ENCODE data around the gene ZNF366.

Gene ZNF366

DNA sequence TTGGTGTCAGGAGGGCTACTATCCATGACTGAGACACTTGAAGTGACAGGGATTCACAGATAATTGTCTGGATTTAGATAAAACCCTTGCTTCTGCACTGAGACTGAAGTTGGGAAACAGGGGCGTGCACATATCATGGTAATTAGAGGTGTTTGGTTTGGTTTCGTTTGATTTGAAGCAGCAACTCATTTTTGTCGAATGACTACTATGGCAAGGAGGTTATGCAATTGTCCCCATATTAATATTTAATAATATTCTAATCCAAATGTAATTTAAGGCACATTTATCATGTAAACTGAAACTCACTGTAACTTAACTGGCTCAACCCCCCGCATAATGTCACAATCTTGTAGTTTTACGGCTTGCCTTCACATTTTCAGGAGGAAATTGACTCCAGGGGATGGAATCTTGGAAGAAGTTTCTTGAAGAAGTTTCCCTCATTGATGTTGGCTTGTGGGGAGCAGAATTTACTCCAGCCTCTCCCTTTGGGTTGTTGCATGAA, 12.5 kb downstream of the ZNF366 start:
- no peak for DNase-seq (ENCODE audit: low spot score)

DNA sequence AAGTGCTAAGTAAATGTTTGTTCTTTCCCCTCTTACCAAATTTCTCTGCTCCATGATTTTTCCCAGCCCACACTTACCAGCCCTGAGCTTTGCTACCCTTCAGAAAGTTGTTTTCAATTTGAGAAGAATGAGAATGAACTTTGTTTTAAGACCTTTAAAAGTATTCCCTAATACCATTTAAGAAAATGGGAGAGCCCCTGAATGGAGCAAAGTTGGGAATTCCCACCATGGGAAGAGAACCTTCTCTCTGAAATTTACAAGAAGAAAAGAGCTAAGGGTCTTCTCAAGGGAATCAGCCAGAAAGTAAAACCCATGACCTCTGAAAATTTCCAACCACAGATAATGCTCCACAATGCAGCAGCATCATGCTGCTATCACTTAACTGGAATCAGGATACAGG, 17.7 kb downstream of the ZNF366 start:
- no peak for DNase-seq (ENCODE audit: low spot score)

DNA sequence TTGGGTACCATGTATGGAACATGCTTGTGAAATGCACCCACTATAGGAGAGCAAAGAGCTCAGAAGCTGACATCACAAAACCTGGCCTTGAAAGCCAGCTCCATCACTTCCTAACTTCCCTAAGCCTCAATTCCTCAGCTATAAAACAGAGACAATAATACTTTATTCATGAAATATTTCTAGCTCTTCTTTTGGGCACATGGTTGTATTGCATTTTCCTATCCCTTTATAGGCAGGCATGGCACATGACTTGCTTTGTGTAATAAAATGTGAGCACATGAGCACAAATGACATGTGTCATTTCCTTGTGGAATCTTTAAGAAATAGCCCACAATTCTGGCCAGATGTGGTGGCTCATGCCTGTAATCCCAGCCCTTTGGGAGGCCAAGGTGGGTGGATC, 18.5 kb downstream of the ZNF366 start:
- no peak for DNase-seq (ENCODE audit: low spot score)

DNA sequence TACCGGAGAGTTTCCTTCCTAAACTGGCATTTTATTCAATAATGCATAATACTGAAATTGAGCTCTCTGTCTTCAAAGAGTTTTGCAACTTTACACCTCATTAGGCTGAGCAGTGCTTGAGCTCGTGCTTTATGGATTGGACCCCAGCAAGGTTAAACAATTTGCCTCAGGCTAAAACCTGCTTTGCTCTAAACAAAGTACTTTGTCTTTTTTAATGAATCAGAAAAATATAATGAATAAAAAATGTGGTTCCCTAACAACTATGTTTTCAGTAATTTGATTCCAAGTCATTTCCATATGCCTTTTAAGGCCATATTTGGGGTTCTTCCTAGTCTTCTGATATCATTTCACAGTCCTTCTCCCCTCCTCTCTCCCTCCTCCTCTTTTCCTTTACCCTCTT, 20.0 kb downstream of the ZNF366 start:
- DNase-seq (ENCODE audit: low spot score), result no peak

DNA sequence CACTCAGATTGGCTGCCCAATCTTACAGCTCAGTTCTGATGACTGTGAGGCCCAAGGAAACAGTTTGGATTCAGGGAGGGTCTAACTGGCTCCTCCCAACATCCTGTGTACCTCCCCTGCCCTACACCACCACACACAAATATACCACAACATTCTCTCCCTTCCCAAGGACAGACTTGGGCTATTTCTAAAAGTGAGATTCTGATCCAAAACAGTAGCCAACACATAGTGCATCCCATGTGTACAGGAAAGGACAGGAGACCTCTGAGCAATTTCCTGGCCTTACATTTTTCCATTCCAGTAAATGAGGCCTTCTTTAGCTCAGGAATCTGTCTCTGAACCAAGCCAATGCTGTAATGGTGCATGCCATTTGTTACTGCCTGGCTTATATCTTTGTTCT, 20.8 kb downstream of the ZNF366 start:
- DNase-seq (ENCODE audit: low spot score), result no peak

DNA sequence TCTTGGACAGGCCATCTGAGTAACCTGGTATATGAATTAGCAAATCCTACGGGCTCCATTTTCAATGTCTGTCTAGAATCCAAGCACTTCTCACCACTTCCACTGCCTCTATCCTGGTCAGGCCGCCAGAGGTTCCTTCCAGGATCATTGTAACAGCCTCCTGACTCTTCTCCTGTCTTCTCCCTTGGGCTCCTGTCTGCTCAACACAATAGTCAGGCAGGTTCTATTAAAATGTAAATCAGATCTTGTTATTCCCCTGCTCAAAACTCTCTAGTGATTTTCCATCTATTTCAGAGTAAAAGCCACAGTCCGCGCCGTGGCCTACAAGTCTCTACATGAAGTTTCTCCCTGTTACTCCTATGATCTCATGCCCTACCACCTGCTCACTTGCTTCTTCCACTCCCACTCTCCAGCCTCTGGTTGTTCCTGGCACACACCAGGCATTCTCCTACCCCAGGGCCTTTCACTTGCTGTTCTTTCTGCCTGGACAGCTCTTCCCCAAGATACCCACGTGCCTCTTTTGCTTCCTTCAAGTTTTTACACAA, 21.7 kb downstream of the ZNF366 start:
- DNase-seq (ENCODE audit: low spot score), result no peak

DNA sequence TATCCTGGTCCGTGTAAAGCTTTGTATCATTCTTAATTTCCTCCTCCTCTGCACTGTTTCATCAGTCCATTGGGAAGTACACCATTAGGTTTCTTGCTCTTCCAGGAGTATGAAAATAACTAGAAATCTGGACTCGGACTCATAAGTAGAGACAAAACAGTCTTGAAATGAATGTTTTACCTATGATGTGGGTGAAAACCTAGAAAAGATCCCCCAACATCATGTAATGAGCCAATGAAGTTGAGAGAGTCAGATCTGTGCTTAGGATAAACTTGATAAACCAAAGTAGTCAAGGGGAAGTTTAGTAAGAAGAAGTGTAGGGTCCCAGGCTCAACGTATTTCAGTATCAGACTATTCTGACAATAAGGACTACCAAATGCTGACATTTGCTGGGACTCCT, 25.2 kb downstream of the ZNF366 start:
- DNase-seq (ENCODE audit: low spot score), result no peak

DNA sequence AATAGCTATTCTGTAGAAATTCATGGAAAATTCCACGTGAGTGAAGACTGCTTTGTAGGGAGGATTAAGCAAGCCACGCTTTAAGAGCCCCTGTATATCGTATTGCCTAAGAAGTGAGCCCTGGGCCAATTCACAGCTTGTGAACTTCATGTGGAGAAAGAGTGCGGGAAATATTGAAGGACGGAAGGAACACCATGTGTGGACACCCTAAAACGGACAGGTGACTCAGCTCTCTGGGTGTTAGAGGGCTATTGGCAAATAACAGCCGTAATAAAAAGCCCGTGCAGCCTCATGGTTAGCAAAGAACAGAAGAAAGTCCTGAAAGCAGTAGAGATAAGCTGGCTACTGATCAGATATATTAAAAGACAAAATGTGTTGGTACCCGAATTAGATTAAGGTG, 26.4 kb downstream of the ZNF366 start:
- DNase-seq (ENCODE audit: low spot score), result no peak

DNA sequence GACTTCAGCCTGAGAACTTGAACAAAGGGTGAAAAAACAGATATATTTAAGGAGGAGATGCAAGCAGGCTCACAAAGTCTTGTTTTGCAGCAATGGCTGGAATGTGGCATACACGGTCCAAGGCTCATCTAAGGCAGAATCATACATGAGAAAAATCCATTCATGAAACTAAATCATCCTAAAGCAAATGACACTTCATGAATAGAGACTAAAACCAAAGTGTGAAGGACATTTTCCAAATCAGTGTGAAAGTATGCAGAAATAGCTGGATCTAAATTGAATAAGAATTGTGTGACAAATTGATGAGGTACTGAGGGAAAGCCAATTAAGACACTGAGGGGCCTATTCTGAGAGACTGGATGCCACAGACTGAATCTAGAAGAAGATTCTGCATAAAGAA, 27.3 kb downstream of the ZNF366 start:
- no peak for DNase-seq (ENCODE audit: low spot score)

DNA sequence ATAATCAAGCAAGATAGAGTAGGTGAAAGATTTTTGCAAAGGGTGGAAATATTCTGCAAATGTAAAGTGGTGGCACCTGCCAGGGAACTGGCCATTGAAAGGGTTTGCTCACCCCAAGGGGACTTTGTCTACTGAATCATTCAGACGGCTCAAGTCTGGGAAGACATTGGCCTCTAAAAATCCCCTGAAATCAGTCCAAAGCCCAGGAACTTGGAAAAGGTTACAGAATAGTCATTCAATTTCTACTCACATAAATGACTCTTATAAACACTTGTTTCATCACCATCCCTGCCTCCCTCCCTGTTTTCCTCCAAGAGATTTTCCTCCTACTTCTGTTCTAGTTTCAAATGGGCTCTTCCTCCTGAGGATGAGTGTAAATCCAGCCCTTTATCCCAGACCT, 28.5 kb downstream of the ZNF366 start:
- no peak for DNase-seq (ENCODE audit: low spot score)

DNA sequence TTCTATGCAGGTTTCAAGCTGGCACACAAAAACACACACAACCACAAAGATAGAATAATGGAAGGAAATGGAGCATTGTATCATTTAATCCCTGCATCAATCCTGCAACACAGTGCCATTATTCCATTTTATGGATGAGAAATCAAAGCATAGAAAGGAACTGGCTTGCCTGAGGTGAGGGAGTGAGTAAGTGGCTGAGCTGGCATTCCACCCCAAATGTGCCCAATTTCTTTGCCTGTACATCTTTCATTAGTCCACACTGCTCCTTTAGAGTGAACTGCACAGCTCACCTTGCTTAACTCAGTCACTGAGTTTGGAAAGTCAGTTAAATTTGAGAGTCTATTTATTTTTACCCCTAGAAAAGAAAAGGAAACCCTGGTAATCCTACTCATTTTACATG, 28.9 kb downstream of the ZNF366 start:
- no peak for DNase-seq (ENCODE audit: low spot score)

DNA sequence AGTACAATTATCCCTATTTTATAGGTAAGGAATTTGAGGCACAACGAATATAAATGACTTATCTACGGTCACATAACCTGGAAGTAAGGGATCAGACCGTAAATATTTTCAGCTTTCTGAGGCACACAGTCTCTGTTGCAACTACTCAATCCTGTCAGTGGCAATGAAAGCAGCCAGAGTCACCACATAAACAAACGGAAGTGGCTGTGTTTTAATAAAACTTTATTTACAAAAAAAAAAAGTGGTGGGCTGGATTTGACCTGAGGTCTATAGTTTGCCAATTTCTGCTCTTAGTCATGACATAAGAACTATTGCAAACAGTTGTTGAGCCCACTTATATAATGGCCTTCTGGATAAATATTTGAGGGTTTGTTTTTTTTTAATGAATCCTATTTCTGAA, 29.6 kb downstream of the ZNF366 start:
- no peak for DNase-seq (ENCODE audit: low spot score)

DNA sequence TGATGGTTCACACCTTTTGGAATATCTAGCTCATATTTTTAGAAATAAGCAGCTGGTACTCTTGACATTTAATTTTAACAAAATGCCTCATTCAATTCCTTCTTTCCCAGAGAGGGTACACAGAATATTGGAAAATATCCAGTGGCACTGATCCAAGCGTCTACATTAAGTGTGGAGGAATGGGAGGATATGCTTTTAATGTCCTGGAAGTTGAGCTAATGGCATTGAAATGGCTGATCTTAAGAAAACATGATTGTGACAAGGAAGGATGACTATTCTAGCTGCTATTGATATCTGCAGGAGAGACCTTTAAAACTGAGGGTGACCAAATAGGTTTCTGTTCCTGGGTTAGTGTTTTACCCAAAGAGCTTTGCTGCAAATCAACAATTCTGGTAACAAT, 30.0 kb downstream of the ZNF366 start:
- DNase-seq (ENCODE audit: low spot score), result no peak

DNA sequence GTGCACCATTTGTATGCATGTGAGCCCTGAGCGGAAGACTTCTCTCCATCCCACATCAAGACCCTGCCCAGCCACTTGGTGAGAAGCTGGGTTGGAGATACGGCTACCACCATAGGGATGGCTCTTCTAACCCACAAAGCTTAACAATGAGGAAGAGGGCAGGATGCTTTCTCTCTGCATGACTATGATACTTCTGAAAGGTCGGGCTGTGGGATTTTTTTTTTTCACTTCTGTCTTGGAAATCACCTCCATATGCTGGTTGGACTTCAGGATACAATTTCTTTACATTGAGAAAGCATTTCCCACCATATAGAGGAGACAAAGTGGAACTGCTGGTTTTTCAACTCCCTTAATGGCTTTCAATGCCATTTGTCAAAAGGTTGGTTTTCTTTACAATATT, 30.5 kb downstream of the ZNF366 start:
- DNase-seq (ENCODE audit: low spot score), result no peak

DNA sequence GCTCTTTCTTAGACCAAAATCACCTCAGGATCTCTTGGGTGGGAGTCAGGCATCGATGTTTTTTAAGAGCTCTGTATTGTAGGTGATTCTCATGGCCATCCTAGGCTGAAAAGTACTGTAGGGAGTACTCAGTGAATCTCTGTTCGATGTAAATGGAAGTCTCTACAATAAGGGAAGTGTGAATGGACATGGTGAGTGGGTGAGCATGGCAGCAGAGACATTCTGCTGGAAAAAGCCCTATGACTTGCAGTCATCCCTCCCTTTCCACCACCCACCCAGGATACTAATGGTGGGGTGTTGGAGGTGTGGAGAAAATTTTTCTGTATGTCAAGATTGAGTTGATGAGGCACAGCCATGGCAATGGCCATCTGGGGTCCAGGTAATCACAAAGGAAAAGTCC, 30.9 kb downstream of the ZNF366 start:
- DNase-seq (ENCODE audit: low spot score), result no peak

DNA sequence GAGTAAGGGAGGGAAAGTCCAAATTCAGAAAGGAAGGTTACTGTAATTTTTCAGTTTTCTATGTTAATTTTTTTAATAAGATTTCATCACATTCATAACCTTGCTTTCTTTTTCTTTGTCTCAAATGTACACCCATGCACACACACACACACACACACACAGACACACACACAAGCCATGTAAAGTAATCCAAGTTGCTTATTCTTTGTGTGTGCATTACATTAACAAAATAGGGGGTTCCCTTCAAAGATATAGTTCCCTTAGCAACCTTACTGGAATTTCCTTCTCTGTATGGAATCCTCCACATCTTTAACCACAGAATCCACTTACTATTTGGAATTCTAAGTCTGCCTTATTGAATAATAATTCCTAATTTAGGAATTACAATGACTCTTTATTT, 32.7 kb downstream of the ZNF366 start:
- no peak for DNase-seq (ENCODE audit: low spot score)

DNA sequence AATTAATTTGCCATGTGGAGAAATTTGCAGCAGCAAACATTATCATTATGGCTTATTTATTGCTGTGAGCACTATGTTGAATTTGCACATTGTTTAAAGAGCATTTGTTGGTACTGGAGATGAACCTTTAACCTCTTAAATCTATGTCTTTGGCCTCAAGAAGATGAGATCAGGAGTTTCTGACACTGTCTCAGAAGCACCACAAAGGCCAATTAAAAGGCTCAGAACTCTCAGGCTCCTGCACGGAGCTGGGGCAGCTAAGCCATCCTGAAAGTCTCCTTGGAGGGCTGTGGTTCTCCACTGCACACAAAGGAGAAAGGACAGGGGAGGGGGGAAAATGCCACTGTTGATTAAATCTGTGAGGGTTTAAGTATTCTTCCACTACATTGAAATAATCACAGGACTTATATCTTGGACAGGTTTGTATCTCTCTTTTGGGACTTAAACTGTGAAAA, 33.1 kb downstream of the ZNF366 start:
- no peak for DNase-seq (ENCODE audit: low spot score)

DNA sequence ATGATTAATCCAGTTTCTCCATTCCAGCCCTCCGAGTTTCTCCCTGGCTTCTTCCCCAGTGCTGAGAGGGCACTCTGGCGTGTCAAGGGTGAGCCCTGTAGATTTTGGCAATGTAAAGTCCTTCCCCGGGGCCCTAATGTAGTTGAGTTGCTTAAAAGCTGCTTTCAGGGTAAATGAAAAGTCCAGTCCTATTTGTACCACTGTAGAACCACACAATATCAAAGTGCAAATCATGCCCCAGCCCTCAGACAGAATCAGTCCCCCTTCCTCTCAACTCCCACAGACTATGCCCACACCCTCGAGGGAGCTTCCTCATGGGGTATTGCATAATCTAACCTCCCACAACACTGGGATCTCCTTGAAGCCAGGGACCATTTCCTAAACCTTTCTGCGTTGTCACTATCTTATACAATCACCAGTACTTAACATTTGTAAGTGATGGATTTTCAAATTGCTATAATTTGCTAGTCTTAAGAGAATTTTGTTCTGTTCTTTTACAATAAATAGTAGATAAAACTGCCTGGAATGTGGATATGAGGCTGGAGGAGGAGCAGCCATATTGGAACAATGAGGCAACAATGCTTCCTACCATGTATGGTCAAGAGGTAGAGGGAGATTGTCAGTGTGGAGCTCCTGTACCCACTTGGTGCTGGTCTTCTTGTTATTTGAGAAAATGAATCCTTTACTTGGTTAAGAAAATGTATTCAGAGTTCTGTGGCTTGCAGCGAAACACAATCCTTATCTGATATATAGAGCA, 34.4 kb downstream of the ZNF366 start:
- no peak for DNase-seq (ENCODE audit: low spot score)

DNA sequence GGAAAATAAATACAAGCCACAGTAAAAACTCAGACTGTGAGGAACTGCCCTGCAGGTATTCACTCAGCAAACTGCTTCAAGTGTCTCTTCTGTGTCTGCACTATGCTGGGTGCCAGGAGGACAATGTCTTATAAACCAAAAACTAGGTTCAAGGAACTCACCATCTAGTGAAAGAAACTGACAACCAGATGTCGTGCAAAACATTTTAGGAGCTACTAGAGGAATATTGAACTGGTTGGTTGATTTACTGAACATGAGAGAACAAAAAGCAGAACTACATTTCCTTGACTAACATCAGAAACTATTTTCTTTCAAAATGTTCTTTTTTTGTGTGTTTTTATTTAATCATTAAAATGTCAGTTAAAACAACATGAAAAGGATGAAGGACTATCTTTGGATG, 35.2 kb downstream of the ZNF366 start:
- DNase-seq (ENCODE audit: low spot score), result no peak

DNA sequence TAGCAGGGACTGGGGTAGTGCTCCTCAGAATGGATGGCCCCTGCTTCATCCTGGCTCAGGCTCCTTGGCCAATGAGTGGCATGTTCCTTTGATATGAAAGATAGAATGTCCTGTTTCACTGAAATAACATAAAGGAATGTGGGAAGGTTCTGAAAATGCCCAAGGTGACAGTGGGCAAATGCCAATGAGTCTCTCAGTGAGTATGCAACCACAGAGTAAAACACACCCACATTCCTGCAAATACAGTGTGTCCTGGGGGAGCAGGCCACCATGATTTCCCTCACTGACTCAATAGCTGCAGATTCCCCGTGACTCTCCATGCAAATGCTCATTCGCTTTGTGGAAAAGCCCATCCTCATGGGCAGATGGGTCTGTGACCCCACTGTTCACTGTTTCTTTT, 36.4 kb downstream of the ZNF366 start:
- DNase-seq (ENCODE audit: low spot score), result no peak

DNA sequence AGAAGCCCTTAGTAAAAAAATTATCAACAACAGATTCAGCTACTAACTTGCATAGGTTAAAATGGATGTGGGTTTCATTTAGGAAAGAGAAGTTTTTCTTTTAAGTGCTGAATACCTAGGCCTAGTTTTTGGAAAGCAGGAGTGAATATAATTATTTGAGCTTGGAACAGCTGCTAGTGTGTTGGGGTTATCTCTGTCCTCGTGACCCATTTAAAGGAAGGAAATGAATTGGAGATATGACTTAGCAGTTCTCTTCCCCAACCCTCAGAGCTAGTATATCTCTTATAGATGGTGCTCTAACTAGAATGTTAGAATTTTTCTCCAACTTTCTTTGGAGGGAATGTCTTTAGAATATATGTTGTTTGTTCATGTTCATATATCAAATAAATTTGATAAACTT, 38.6 kb downstream of the ZNF366 start:
- DNase-seq (ENCODE audit: low spot score), result no peak

DNA sequence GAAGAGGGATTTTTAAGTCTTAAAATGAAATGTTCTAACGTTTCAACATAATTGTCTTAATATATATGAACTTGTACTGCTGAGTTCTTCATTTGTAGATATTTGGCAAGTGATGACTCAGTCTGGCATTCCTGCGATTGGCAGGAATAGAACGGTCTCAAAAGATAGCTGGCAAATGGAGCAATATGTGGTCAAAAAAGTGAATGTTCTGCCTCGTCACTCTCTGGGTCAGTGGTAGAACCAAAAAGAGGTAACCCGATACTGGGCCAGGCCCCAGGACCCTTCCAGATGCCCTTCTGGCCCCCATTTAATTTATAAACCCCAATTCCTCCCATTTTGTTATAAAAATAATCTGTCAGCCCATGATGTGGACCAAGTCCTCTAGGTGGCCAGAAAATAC, 39.2 kb downstream of the ZNF366 start:
- DNase-seq (ENCODE audit: low spot score), result no peak

DNA sequence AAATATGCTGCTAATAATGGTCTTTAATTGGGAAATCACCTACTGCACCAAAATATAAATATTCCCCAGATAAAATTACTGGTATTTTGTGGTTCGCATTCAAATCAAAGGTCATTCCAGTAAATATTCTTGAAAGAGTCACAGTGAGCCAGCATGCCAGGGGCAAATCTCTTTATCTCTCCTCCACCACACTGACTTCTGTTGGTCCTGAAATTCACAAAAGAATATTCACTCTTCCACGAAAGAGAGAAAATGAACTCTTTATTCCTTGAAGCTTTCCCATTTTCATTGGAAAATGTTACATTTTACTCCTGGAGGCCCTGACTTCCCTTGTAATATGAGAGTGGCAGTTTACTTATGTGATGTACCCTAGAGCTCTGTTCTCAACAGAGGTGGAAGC, 39.7 kb downstream of the ZNF366 start:
- no peak for DNase-seq (ENCODE audit: low spot score)

Measured in hematopoietic multipotent progenitor cell treated with erythropoietin and hydrocortisone succinate and interleukin-3 and kit ligand, for 17 days (in vitro differentiated cells).